ENCODE measurements around the gene ANO7. TPM values are rescaled to one million over a fixed set of nuclear protein-coding genes. Genes with fewer than 3 reads are reported as not detected.

Gene ANO7
- total and polyA plus RNA-seq, 2 of the 8 experiments (the other 6 are each of a cell fraction or from before 2014, with no cell fraction given): 3.2 to 6.9 TPM

DNA sequence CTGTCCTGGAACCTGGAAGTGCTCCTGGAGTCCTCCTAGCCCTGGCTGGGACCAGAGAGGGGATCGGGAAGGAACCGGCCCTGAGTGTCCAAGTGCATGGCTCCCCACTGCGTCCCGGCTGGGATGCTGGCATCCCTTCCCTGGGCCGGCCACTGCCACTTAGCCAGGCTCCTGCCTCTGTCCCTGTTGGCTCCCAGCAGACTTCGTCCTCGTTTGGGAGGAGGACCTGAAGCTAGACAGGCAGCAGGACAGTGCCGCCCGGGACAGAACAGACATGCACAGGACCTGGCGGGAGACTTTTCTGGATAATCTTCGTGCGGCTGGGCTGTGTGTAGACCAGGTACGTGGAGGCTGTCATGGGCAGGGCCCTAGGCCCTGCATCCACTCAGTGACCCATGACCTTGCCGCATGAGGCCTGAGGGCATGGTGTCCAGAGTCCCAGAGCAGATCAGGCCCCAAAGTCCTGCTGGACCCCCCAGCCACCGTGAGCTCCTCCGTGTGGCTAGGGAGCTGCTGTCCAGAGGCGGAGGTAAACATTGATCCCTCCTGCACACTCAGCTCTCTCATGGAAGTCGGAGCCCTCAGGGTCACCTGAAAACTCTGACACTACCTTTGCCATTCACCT lies 7.1 kb downstream of the ANO7 start:
- Histone ChIP-seq H3K56ac (replicated peaks; ENCODE audit: insufficient read length, low read depth, low read length) (no peak overlapping the region), H3K79me1 (ENCODE audit: low read depth, low read length) (no peaks in the 10 kb centered on the region), H3K23me2 (ENCODE audit: low read depth, low read length) (no peaks in the 10 kb centered on the region), H2BK5ac (ENCODE audit: low read depth, low read length) (no peak overlapping the region), H3K27ac (ENCODE audit: low read depth, low read length) (no peak overlapping the region), H4K5ac (ENCODE audit: insufficient read length, low read depth, low read length) (no peak overlapping the region), H4K91ac (replicated peaks; ENCODE audit: insufficient read length, low read length) (no peak overlapping the region), H2BK12ac (ENCODE audit: low read depth, low read length) (no peak overlapping the region), H3K23ac (ENCODE audit: insufficient read length) (no peak overlapping the region), H3K36me3 (ENCODE audit: control insufficient read depth in 2 of 4, insufficient read depth in 4 of 4, low read length in 3 of 4) (no peaks in the 10 kb centered on the region), H3K4me3 (ENCODE audit: extremely low read depth in 1 of 4, insufficient read depth in 2 of 4, low read depth in 3 of 4, low read length in 4 of 4) (no peak overlapping the region), H3K18ac (ENCODE audit: extremely low read depth, low read length) (no peak overlapping the region), H2AK5ac (ENCODE audit: low read depth, low read length) (no peak overlapping the region), H3K4me2 (ENCODE audit: insufficient read depth in 1 of 2, low read depth in 2 of 2, low read length in 2 of 2) (no peak overlapping the region), H3K9me3 (ENCODE audit: insufficient read depth in 2 of 2, low read depth in 1 of 2, low read length in 1 of 2) (no peaks in the 10 kb centered on the region), H3K79me2 (ENCODE audit: control insufficient read depth in 1 of 2, insufficient read depth in 2 of 2, low read length in 2 of 2) (no peaks in the 10 kb centered on the region), H3K27me3 (replicated peaks in 1 of 4; ENCODE audit: control insufficient read depth in 3 of 4, extremely low read depth in 1 of 4, insufficient read depth in 3 of 4, low read length in 3 of 4) (no peaks in the 10 kb centered on the region; a peak in 1 of 7 replicates), H3K4ac (replicated peaks; ENCODE audit: insufficient read length, low read depth, low read length) (no peak overlapping the region), H3K14ac (ENCODE audit: insufficient read length) (no peak overlapping the region), H2AFZ (ENCODE audit: low read length) (no peak overlapping the region), H2BK20ac (ENCODE audit: low read length) (no peak overlapping the region), H2BK120ac (replicated peaks; ENCODE audit: low read depth, low read length) (no peak overlapping the region), H4K8ac (ENCODE audit: extremely low read depth, insufficient read depth, low read length) (no peak overlapping the region; the same call in none of the 2 replicates), H3K9ac (replicated peaks in 1 of 4; ENCODE audit: extremely low read depth in 1 of 4, low read depth in 3 of 4, low read length in 3 of 4) (no peak overlapping the region; a peak in 1 of 7 replicates), H3K4me1 (replicated peaks in 1 of 4; ENCODE audit: control insufficient read depth in 3 of 4, insufficient read depth in 4 of 4, low read length in 3 of 4) (no peaks in the 10 kb centered on the region; a peak in 1 of 7 replicates), H2BK15ac (ENCODE audit: low read length) (no peak overlapping the region), H4K20me1 (replicated peaks in 1 of 2; ENCODE audit: control insufficient read depth in 1 of 2, insufficient read depth in 2 of 2, low read length in 2 of 2) (peaks cover 0 to 2% of the 10 kb centered on the region in 2 experiments)
- FAIRE-seq (no peak), DNase-seq (ENCODE audit: low read depth in 1 of 2, low spot score in 2 of 2) (no peak)
- ChIA-PET POLR2A (ENCODE audit: partially characterized antibody) (interaction anchor here (1.3 to 1.6 kb wide), 2 partner anchors 19 to 45 kb away, joined by 3 read pairs; partner anchors contain the start of gene PPP1R7), CTCF (ENCODE audit: partially characterized antibody) (interaction anchor here (0.8 to 1.2 kb wide), 3 partner anchors 9 to 46 kb away, joined by 3 to 4 read pairs (median 3); partner anchors contain the start of gene PASK)
- TF ChIP-seq RNF2 (IDR thresholded peaks at IDR 0.05; ENCODE audit: borderline replicate concordance, low read depth, low read length, missing control alignments, poor library complexity, severe bottlenecking) (no peak), YY1 (IDR thresholded peaks at IDR 0.05; ENCODE audit: low read depth, low read length) (no peak), CHD1 (IDR thresholded peaks at IDR 0.05; ENCODE audit: low read depth, low read length) (no peak), CTBP2 (IDR thresholded peaks at IDR 0.05; ENCODE audit: borderline replicate concordance, insufficient read depth, insufficient read length, low read length) (no peak), JUN (IDR thresholded peaks at IDR 0.05; ENCODE audit: low read depth, low read length) (no peak), GTF2F1 (IDR thresholded peaks at IDR 0.05; ENCODE audit: borderline replicate concordance, low read depth, low read length) (no peak), SAP30 (IDR thresholded peaks at IDR 0.05; ENCODE audit: insufficient read depth, insufficient replicate concordance, low read length) (no peak), TAF1 (IDR thresholded peaks at IDR 0.05; ENCODE audit: low read depth, low read length) (no peak)
- WGBS, 2 experiments (ENCODE audit: extremely low coverage in 1 of 2, insufficient coverage in 1 of 2, insufficient read length in 1 of 2, insufficient replicate concordance in 2 of 2, low coverage in 1 of 2, low lambda C conversion rate in 2 of 2, missing lambda C conversion rate in 1 of 2): 97% methylated on average over 16 of the region's 18 CpGs; no CpG with 5 or more reads in 1 of the 2 experiments
